GM12878 (cell line): Measurements from ENCODE around the gene TULP4. TPM values are rescaled to one million over a fixed set of nuclear protein-coding genes. Genes with fewer than 3 reads are reported as not detected.

Experiments
- ATAC-seq: fragments of 200-7000 bp; cut with Tn5 transposase; 3 replicates; pipeline ENCODE4 v1.9.1; 2020; ENCODE audit warnings: mild to moderate bottlenecking, moderate library complexity
- BruUV-seq: library from RNA; stranded (reverse); fragments of 400-500 nt; replicated peaks from 2 replicates; lab custom pipeline; 2021; lab: Mats Ljungman, UMichigan
- CTCF ChIA-PET: fragments of 300-600 bp; sonication (Branson Sonifier 250); formaldehyde crosslinking; extraction: SDS; loops from one replicate; lab custom pipeline; 2021; ENCODE audit warnings: inconsistent platforms; lab: Yijun Ruan, JAX
- POLR2A ChIA-PET: fragments of 350-600 bp; formaldehyde crosslinking; extraction: SDS; loops from one replicate; lab custom pipeline; 2021; ENCODE audit warnings: inconsistent platforms; lab: Charles Lee
- RAD21 ChIA-PET: fragments of 300-600 bp; sonication (Branson Sonifier 250); formaldehyde crosslinking; loops from one replicate; lab custom pipeline; 2023; ENCODE audit warnings: antibody characterized with exemption; ENCODE audit not compliant: unreplicated experiment; lab: Charles Lee
- SMC1A ChIA-PET: fragments of 300-600 bp; sonication (Branson Sonifier 250); formaldehyde crosslinking; loops from one replicate; lab custom pipeline; 2023; ENCODE audit not compliant: unreplicated experiment, uncharacterized antibody; lab: Charles Lee
- DNase-seq: peaks from one replicate; pipeline ENCODE4 v3.0.0-alpha.2; 2011; ENCODE audit warnings: low read depth, low spot score
- FAIRE-seq: peaks from 3 replicates; lab custom pipeline; 2011; peaks lifted over from hg19 to GRCh38; lab: Jason Lieb, UNC
- H2AFZ ChIP-seq: 2 replicates; pipeline ENCODE4 v1.6.0; 2011; ENCODE audit warnings: low read depth, low read length, control low read depth; ENCODE audit not compliant: control insufficient read depth
- H3K27ac ChIP-seq: 2 replicates; pipeline ENCODE4 v1.5.1; 2011; ENCODE audit warnings: control low read depth; ENCODE audit not compliant: control insufficient read depth, insufficient read depth
- H3K27me3 ChIP-seq, 2 experiments: replicated peaks in 1 of 2; 2 replicates each; pipeline versions ENCODE4 v1.6.0 to v1.6.1; 2011; ENCODE audit warnings: low read length in 1 of 2; ENCODE audit not compliant: control insufficient read depth in 2 of 2, insufficient read depth in 2 of 2
- H3K36me3 ChIP-seq, 2 experiments: 2 replicates each; pipeline ENCODE4 v1.5.1; 2011; ENCODE audit warnings: low read length in 1 of 2; ENCODE audit not compliant: control insufficient read depth in 2 of 2, insufficient read depth in 2 of 2
- H3K4me1 ChIP-seq: 2 replicates; pipeline ENCODE4 v1.6.1; 2011; ENCODE audit warnings: mild to moderate bottlenecking, low read length, moderate library complexity, mixed read lengths; ENCODE audit not compliant: control insufficient read depth, insufficient read depth
- H3K4me2 ChIP-seq: 2 replicates; pipeline ENCODE4 v1.6.0; 2011; ENCODE audit warnings: control low read depth; ENCODE audit not compliant: control insufficient read depth, insufficient read depth
- H3K4me3 ChIP-seq: fragments of 200-600 bp; sonication (generic); 2 replicates; pipeline ENCODE4 v1.5.1; 2016
- H3K79me2 ChIP-seq: 2 replicates; pipeline ENCODE4 v1.6.0; 2011; ENCODE audit warnings: low read length; ENCODE audit not compliant: control insufficient read depth, insufficient read depth
- H3K9ac ChIP-seq: 2 replicates; pipeline ENCODE4 v1.8.0; 2011; ENCODE audit warnings: low read length, control low read depth, mixed read lengths; ENCODE audit not compliant: control insufficient read depth, insufficient read depth
- H3K9me3 ChIP-seq: replicated peaks from 3 replicates; pipeline ENCODE4 v1.5.1; 2011; ENCODE audit warnings: mild to moderate bottlenecking, low read length; ENCODE audit not compliant: control insufficient read depth, insufficient read depth
- H4K20me1 ChIP-seq: 2 replicates; pipeline ENCODE4 v1.6.0; 2011; ENCODE audit not compliant: control insufficient read depth, insufficient read depth
- BCL11A ChIP-seq: IDR thresholded peaks from 2 replicates; pipeline ENCODE4 v1.6.1; 2011; ENCODE audit warnings: low read depth, low read length
- CHD4 ChIP-seq: fragments of 200-600 bp; sonication (generic); IDR thresholded peaks from 2 replicates; pipeline ENCODE4 v1.6.1; 2016; ENCODE audit warnings: mild to moderate bottlenecking
- EED ChIP-seq: sonication (generic); IDR thresholded peaks from 2 replicates; pipeline ENCODE4 v1.6.1; 2016; ENCODE audit warnings: antibody characterized with exemption, low read depth
- ELK1 ChIP-seq: IDR thresholded peaks from 2 replicates; pipeline ENCODE4 v1.6.1; 2012; ENCODE audit warnings: low read depth, low read length, improper control_type of control experiment
- GATAD2B ChIP-seq: fragments of 450-650 bp; conservative IDR thresholded peaks from 2 replicates; pipeline ENCODE4 v1.6.1; 2017; ENCODE audit warnings: low read depth, mild to moderate bottlenecking, moderate library complexity
- IRF5 ChIP-seq: fragments of 450-650 bp; IDR thresholded peaks from 2 replicates; pipeline ENCODE4 v1.6.1; 2017; ENCODE audit warnings: borderline replicate concordance
- KLF5 ChIP-seq: fragments of 450-650 bp; IDR thresholded peaks from 2 replicates; pipeline ENCODE4 v1.6.1; 2014; ENCODE audit warnings: mild to moderate bottlenecking; ENCODE audit not compliant: partially characterized antibody
- PAX5 ChIP-seq: IDR thresholded peaks from 2 replicates; pipeline ENCODE4 v1.6.1; 2011; ENCODE audit warnings: low read depth, low read length, borderline replicate concordance
- SMAD1 ChIP-seq: fragments of 450-650 bp; IDR thresholded peaks from 2 replicates; pipeline ENCODE4 v1.6.1; 2018; ENCODE audit warnings: mild to moderate bottlenecking, low read depth; ENCODE audit not compliant: partially characterized antibody
- SMC3 ChIP-seq: IDR thresholded peaks from 2 replicates; pipeline ENCODE4 v1.6.1; 2011; ENCODE audit warnings: low read length, improper control_type of control experiment, borderline replicate concordance
- STAT3 ChIP-seq: IDR thresholded peaks from 2 replicates; pipeline ENCODE4 v1.6.1; 2011; ENCODE audit warnings: low read depth, low read length, improper control_type of control experiment
- SUPT20H ChIP-seq: IDR thresholded peaks from 2 replicates; pipeline ENCODE4 v1.6.1; 2011; ENCODE audit warnings: low read depth, mild to moderate bottlenecking, low read length, moderate library complexity, borderline replicate concordance; ENCODE audit not compliant: control insufficient read depth
- TCF12 ChIP-seq: IDR thresholded peaks from 2 replicates; pipeline ENCODE4 v1.6.1; 2011; ENCODE audit warnings: low read depth, mild to moderate bottlenecking, low read length
- WGBS: methylation state at CpG from one replicate; pipeline ENCODE4 v1.1.6; 2016; ENCODE audit warnings: low lambda C conversion rate; ENCODE audit not compliant: insufficient replicate concordance, insufficient coverage; ENCODE audit errors: missing lambda C conversion rate; 5-methylcytosine and 5-hydroxymethylcytosine counted together
- in situ Hi-C: fragments of 300-500 bp; cut with MboI; formaldehyde crosslinking; loops from 9 replicates; pipeline ENCODE4 v1.14.3; 2018; ENCODE audit warnings: mixed read lengths
- intact Hi-C: fragments of 100-400 bp; cut with micrococcal nuclease; formaldehyde crosslinking; loops from one replicate; pipeline ENCODE4 v1.14.2; 2022; ENCODE audit not compliant: unreplicated experiment
- polyA plus RNA-seq, 11 experiments: library from polyadenylated mRNA; depleted of rRNA in 4 of 11; unstranded in 6 of 11; stranded (reverse) in 5 of 11; fragments of >200 nt; fragmentation: Nextera tagmentation in 4 of 11; fragmentation: Illumina TruSeq in 1 of 11; extraction: Ambion mirVana in 4 of 11; extraction: Trizol in 1 of 11; gene quantifications; 1 replicate in 1 of 11; 2 replicates in 10 of 11; pipeline versions ENCODE4 v1.2.1 to v1.2.3, GENCODE V29; 2011 to 2016; ENCODE audit warnings: inconsistent platforms in 2 of 11, missing spikeins in 2 of 11, low read depth in 1 of 11
- total RNA-seq, 4 experiments: library from RNA; depleted of rRNA in 3 of 4; stranded (reverse); fragments of >200 nt in 3 of 4; fragmentation: Illumina TruSeq in 1 of 4; extraction: Trizol in 1 of 4; gene quantifications; 2 replicates each; pipeline versions ENCODE4 v1.2.1 to v1.2.3, GENCODE V29; 2013 to 2021
- TF ChIP-seq, protein P1 (sequence below): IDR thresholded peaks from 2 replicates; pipeline ENCODE4 v1.6.1; 2012; ENCODE audit warnings: low read length, inconsistent platforms
- TF ChIP-seq, protein P2 (sequence below): fragments of 450-650 bp; IDR thresholded peaks from 2 replicates; pipeline ENCODE4 v1.6.1; 2017; ENCODE audit warnings: mild to moderate bottlenecking

Gene TULP4
- total and polyA plus RNA-seq, 10 of the 15 experiments (the other 5 are each of a cell fraction or from before 2014, with no cell fraction given): 0.73 to 31.8 (median 14.0) TPM

GRCh38 chr6:158459726-158460125 is 147.5 kb downstream of the TULP4 start (continued):
- TF ChIP-seq, protein P1, sequence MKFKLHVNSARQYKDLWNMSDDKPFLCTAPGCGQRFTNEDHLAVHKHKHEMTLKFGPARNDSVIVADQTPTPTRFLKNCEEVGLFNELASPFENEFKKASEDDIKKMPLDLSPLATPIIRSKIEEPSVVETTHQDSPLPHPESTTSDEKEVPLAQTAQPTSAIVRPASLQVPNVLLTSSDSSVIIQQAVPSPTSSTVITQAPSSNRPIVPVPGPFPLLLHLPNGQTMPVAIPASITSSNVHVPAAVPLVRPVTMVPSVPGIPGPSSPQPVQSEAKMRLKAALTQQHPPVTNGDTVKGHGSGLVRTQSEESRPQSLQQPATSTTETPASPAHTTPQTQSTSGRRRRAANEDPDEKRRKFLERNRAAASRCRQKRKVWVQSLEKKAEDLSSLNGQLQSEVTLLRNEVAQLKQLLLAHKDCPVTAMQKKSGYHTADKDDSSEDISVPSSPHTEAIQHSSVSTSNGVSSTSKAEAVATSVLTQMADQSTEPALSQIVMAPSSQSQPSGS: no peak
- TF ChIP-seq GATAD2B: no peak
- no peak for TF ChIP-seq CHD4
- no peak for TF ChIP-seq BCL11A
- no peak for TF ChIP-seq IRF5
- TF ChIP-seq, all 136 proteins: peak for 0

DNA sequence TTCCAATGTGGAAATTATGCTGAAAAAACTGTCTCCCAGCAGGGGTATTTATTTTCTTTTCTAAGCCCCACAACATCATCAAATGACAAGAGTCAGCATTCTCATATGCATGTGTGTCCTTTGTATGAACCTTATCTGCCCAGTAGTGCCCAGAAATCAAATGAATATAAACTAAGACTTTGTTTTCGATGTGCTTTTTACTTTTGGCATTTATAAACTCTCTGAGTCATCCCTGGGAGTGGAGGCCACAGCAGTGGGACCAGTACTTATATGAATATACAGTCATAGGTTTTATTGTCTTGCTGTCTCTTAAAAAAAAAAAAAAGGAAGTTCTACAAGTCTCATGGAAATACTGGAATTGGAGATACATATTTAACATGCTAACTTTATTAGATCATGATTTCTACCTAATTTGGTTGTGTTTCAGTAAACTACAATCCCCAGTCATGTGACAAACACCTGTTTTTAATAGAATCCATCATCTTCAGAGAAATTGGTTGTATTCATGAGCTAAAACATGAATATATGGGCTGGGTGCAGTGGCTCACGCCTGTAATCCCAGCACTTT is 148.4 kb downstream of the TULP4 start:
- Histone ChIP-seq H3K27me3 (no peaks in the 10 kb centered on the region), H3K27ac (no peak overlapping the region), H3K9ac (no peak overlapping the region), H3K4me2 (no peak overlapping the region), H2AFZ (no peak overlapping the region), H3K79me2 (no peaks in the 10 kb centered on the region), H4K20me1 (no peaks in the 10 kb centered on the region), H3K4me1 (no peaks in the 10 kb centered on the region), H3K36me3 (peaks cover 3 to 11% of the 10 kb centered on the region in 2 experiments; a peak in 3 of 4 replicates), H3K9me3 (no peaks in the 10 kb centered on the region), H3K4me3 (no peak overlapping the region)
- RAD21 ChIA-PET: interaction anchor here (0.7 to 1.0 kb wide), 2 partner anchors 240 to 1317 kb away, joined by 3 read pairs; no protein-coding TSS in a partner anchor
- BruUV-seq: no TSS peak
- CTCF ChIA-PET: interaction anchor here (1.0 kb wide), 1 partner anchor 13 kb away, joined by 3 read pairs; no protein-coding TSS in a partner anchor
- intact Hi-C loops (no loop called here), in situ Hi-C loops (no loop called here)
- POLR2A ChIA-PET: no interaction called here
- DNase-seq (no peak), ATAC-seq (no peak), FAIRE-seq (no peak)
- SMC1A ChIA-PET: interaction anchor here (2.1 kb wide), 1 partner anchor 10 kb away, joined by 4 read pairs; no protein-coding TSS in a partner anchor
- WGBS: 95% methylated on average over 2 of the region's 2 CpGs
- TF ChIP-seq CHD4: no peak
- no peak for TF ChIP-seq ELK1
- TF ChIP-seq KLF5: no peak
- no peak for TF ChIP-seq PAX5
- TF ChIP-seq TCF12: no peak
- no peak for TF ChIP-seq STAT3
- TF ChIP-seq, protein P2, sequence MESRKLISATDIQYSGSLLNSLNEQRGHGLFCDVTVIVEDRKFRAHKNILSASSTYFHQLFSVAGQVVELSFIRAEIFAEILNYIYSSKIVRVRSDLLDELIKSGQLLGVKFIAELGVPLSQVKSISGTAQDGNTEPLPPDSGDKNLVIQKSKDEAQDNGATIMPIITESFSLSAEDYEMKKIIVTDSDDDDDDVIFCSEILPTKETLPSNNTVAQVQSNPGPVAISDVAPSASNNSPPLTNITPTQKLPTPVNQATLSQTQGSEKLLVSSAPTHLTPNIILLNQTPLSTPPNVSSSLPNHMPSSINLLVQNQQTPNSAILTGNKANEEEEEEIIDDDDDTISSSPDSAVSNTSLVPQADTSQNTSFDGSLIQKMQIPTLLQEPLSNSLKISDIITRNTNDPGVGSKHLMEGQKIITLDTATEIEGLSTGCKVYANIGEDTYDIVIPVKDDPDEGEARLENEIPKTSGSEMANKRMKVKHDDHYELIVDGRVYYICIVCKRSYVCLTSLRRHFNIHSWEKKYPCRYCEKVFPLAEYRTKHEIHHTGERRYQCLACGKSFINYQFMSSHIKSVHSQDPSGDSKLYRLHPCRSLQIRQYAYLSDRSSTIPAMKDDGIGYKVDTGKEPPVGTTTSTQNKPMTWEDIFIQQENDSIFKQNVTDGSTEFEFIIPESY: no peak
- no peak for TF ChIP-seq SMC3
- TF ChIP-seq SUPT20H: no peak
- no peak for TF ChIP-seq EED
- no peak for TF ChIP-seq SMAD1
